DMS53 (cell line): ENCODE results near the gene CCSER1.
A peak's percentile ranks its signal among the peaks of the same experiment; 100 is the strongest.

Source experiments
- DNase-seq: peaks from one replicate; lab custom pipeline; 2025; lab: John Stamatoyannopoulos, UW

Gene CCSER1

GRCh38 chr4:90570615-90571014 is 443.4 kb downstream of the CCSER1 start:
- DNase-seq: no peak

- no peak for DNase-seq
Measured at GRCh38 chr4:90572996-90573395, 445.8 kb downstream of the CCSER1 start.

- DNase-seq: no peak
Measured at GRCh38 chr4:90575371-90575770, 448.2 kb downstream of the CCSER1 start.

- peak; percentile 10 for DNase-seq
Measured at GRCh38 chr4:90580326-90580725, 453.1 kb downstream of the CCSER1 start.

GRCh38 chr4:90582087-90582486 is 454.9 kb downstream of the CCSER1 start:
- DNase-seq: no peak

- no peak for DNase-seq
Measured at GRCh38 chr4:90584051-90584450, 456.9 kb downstream of the CCSER1 start.

GRCh38 chr4:90585961-90586360 is 458.8 kb downstream of the CCSER1 start:
- no peak for DNase-seq

GRCh38 chr4:90586799-90587198 is 459.6 kb downstream of the CCSER1 start:
- no peak for DNase-seq

- DNase-seq: no peak
Measured at GRCh38 chr4:90597927-90598326, 470.7 kb downstream of the CCSER1 start.

- DNase-seq: no peak
Measured at GRCh38 chr4:90598741-90599140, 471.5 kb downstream of the CCSER1 start.

- DNase-seq: no peak
Measured at GRCh38 chr4:90602726-90603125, 475.5 kb downstream of the CCSER1 start.

GRCh38 chr4:90603540-90603939 is 476.3 kb downstream of the CCSER1 start:
- DNase-seq: no peak

- DNase-seq: no peak
Measured at GRCh38 chr4:90606781-90607180, 479.6 kb downstream of the CCSER1 start.

- no peak for DNase-seq
Measured at GRCh38 chr4:90614371-90614770, 487.2 kb downstream of the CCSER1 start.

- no peak for DNase-seq
Measured at GRCh38 chr4:90621080-90621479, 493.9 kb downstream of the CCSER1 start.

GRCh38 chr4:90624781-90625180 is 497.6 kb downstream of the CCSER1 start:
- no peak for DNase-seq

- no peak for DNase-seq
Measured at GRCh38 chr4:90641861-90642599, 514.8 kb downstream of the CCSER1 start.

- no peak for DNase-seq
Measured at GRCh38 chr4:90643156-90643555, 516.0 kb downstream of the CCSER1 start.

- DNase-seq: no peak
Measured at GRCh38 chr4:90648311-90648710, 521.1 kb downstream of the CCSER1 start.

- DNase-seq: no peak
Measured at GRCh38 chr4:90648791-90649190, 521.6 kb downstream of the CCSER1 start.

- DNase-seq: no peak
Measured at GRCh38 chr4:90660672-90661071, 533.5 kb downstream of the CCSER1 start.

GRCh38 chr4:90670183-90670582 is 543.0 kb downstream of the CCSER1 start:
- no peak for DNase-seq

GRCh38 chr4:90689739-90690138 is 562.5 kb downstream of the CCSER1 start:
- DNase-seq: no peak

GRCh38 chr4:90695411-90695810 is 568.2 kb downstream of the CCSER1 start:
- DNase-seq: no peak
